ENCODE data around the gene CCND2. TPM values are rescaled to one million over a fixed set of nuclear protein-coding genes. Genes with fewer than 3 reads are reported as not detected.

The CCND2 gene
- total RNA-seq, 4 donors from 2014 or later, result 73.3 to 116 (median 92.6) TPM

DNA sequence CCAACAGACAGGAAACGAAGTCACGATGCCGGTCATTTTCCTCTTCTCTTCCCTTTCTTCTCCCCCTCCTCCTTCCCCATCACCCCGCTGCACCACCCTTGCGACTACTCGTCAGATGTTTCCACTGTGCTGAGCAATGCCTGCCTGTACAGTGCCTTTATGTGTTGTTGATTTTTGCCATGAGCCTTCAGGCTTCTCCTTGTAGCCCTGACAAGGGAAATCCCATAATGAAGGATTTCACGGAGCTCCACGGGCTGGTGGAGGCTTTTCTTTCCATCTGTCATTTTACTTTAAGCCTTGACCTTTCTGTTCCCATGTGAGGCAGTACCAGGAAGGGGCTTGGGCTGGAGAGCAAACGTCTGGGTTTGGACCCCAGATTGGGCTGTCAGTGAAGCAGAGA, 28.7 kb upstream of the CCND2 start:
- no peak for DNase-seq (ENCODE audit: low spot score)
- no peak for ATAC-seq (ENCODE audit: low FRiP score)
- TF ChIP-seq CTCF (IDR thresholded peaks at IDR 0.05), result no peak

GRCh38 chr12:4245446-4245845, 28.1 kb upstream of the CCND2 start:
- ATAC-seq (ENCODE audit: low FRiP score), result no peak

DNA sequence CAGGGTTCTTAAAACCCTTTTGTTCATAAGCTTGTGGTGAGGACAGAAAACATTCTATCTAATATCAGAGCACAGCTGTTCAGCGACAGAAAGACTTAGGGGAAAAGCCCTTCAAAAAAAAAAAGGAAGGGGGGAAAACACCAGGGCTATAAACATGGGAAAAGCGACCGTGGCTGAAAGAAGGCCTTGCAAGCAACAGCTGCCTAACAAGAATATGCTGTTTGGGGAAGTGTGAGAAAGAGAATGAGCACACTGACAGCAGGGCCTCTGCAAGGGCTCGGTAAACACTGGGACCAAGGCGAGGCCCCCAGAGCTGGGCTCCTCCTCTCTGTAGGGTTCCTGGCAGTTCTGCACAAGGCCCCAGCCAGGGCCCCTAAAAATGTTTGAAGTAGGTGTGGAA, 27.4 kb upstream of the CCND2 start:
- ATAC-seq (ENCODE audit: low FRiP score) (no peak), DNase-seq (ENCODE audit: low spot score) (no peak)
- no peak for TF ChIP-seq CTCF (IDR thresholded peaks at IDR 0.05)

More at GRCh38 chr12:4245446-4245845, 28.1 kb upstream of the CCND2 start:
- DNase-seq (ENCODE audit: low spot score), result no peak
- no peak for TF ChIP-seq CTCF (IDR thresholded peaks at IDR 0.05)

GRCh38 chr12:4250691-4251090, 22.9 kb upstream of the CCND2 start:
- TF ChIP-seq CTCF (IDR thresholded peaks at IDR 0.05), result no peak
- ATAC-seq (ENCODE audit: low FRiP score), result no peak
- DNase-seq (ENCODE audit: low spot score), result no peak

- DNase-seq (ENCODE audit: low spot score) (no peak), ATAC-seq (ENCODE audit: low FRiP score) (no peak)
- TF ChIP-seq CTCF (IDR thresholded peaks at IDR 0.05), result no peak
Observed at GRCh38 chr12:4251216-4251891, 22.2 kb upstream of the CCND2 start.

GRCh38 chr12:4251967-4252366, 21.6 kb upstream of the CCND2 start:
- TF ChIP-seq CTCF (IDR thresholded peaks at IDR 0.05), result no peak
- ATAC-seq (ENCODE audit: low FRiP score) (no peak), DNase-seq (ENCODE audit: low spot score) (no peak)

GRCh38 chr12:4252601-4253000, 21.0 kb upstream of the CCND2 start:
- TF ChIP-seq CTCF (IDR thresholded peaks at IDR 0.05), result no peak
- DNase-seq (ENCODE audit: low spot score) (no peak), ATAC-seq (ENCODE audit: low FRiP score) (no peak)
